NT2/D1 (cell line): ENCODE data around the gene EBF4.

Source experiments
- YY1 ChIP-seq: IDR thresholded peaks from 2 replicates; pipeline ENCODE4 v1.6.1; 2011; ENCODE audit not compliant: insufficient read length, insufficient read depth
- ZNF274 ChIP-seq: IDR thresholded peaks from 2 replicates; pipeline ENCODE4 v1.6.1; 2011; ENCODE audit warnings: mild to moderate bottlenecking, low read depth, low read length

GRCh38 chr20:2756056-2756611 is 63.6 kb downstream of the EBF4 start:
- TF ChIP-seq YY1 (no peak), ZNF274 (no peak)
